Stimulated activated CD4-positive, alpha-beta T cell treated with anti-CD3 and anti-CD28 coated beads, Interleukin-2, amount 100 ng/mL, for 48 hours (primary cell): Measurements from ENCODE around the gene MTHFD1.

Experiments used
- DNase-seq, 2 donors: peaks; one replicate each; pipeline ENCODE4 v3.0.0-alpha.2; 2020

Gene MTHFD1

GRCh38 chr14:64501411-64502171 lies 113.4 kb downstream of the MTHFD1 start:
- DNase-seq: no peak

GRCh38 chr14:64502456-64502855 lies 114.3 kb downstream of the MTHFD1 start:
- DNase-seq: no peak

- DNase-seq: no peak
Measured at GRCh38 chr14:64502887-64503433, 114.8 kb downstream of the MTHFD1 start.

GRCh38 chr14:64503434-64504309 lies 115.5 kb downstream of the MTHFD1 start, which contains the start of gene ZBTB25:
Gene ZBTB25 (minus strand): TSS chr14:64503838. CDS start chr14:64490533, 13,305 bp downstream.
- DNase-seq: peak; percentile 84 to 88

- peak; percentile 76 to 77 for DNase-seq
Measured at GRCh38 chr14:64504310-64504896, 116.2 kb downstream of the MTHFD1 start, which contains the start of gene ZBTB1. Gene ZBTB1 (plus strand): TSS chr14:64504770. CDS start chr14:64521505, 16,735 bp downstream.

- DNase-seq: peak; percentile 80 to 82
Measured at GRCh38 chr14:64504897-64505794, 117.0 kb downstream of the MTHFD1 start.

- no peak for DNase-seq
Measured at GRCh38 chr14:64506721-64507120, 118.6 kb downstream of the MTHFD1 start.

- no peak for DNase-seq
Measured at GRCh38 chr14:64507376-64508156, 119.4 kb downstream of the MTHFD1 start.

GRCh38 chr14:64508215-64508776 lies 120.1 kb downstream of the MTHFD1 start:
- no peak for DNase-seq

GRCh38 chr14:64509036-64509435 lies 120.9 kb downstream of the MTHFD1 start:
- DNase-seq: no peak
